Type B pancreatic cell (in vitro differentiated cells): ENCODE measurements around the gene TNFRSF11A. TPM values are rescaled to one million over a fixed set of nuclear protein-coding genes. Genes with fewer than 3 reads are reported as not detected.

Experiments used
- DNase-seq: peaks from one replicate; pipeline ENCODE4 v3.0.0; 2021; ENCODE audit warnings: mixed read lengths; ENCODE audit not compliant: unreplicated experiment; ENCODE audit errors: extremely low spot score
- H3K27ac Mint-ChIP-seq: 2 replicates; pipeline ENCODE4 v1.8.0; 2021; ENCODE audit warnings: mild to moderate bottlenecking, mixed read lengths
- H3K27me3 Mint-ChIP-seq: 2 replicates; pipeline ENCODE4 v1.8.0; 2021; ENCODE audit warnings: mixed read lengths
- H3K36me3 Mint-ChIP-seq: 2 replicates; pipeline ENCODE4 v1.8.0; 2021; ENCODE audit warnings: mixed read lengths
- H3K4me1 Mint-ChIP-seq: one replicate; pipeline ENCODE4 v1.8.0; 2021; ENCODE audit warnings: mixed read lengths; ENCODE audit not compliant: unreplicated experiment
- H3K4me3 Mint-ChIP-seq: 2 replicates; pipeline ENCODE4 v1.8.0; 2021; ENCODE audit warnings: mild to moderate bottlenecking, mixed read lengths
- H3K9me3 Mint-ChIP-seq: 2 replicates; pipeline ENCODE4 v1.8.0; 2021; ENCODE audit warnings: mixed read lengths
- CTCF ChIP-seq: fragments of 200-600 bp; sonication (generic); conservative IDR thresholded peaks from 2 replicates; pipeline ENCODE4 v1.5.0; 2021; ENCODE audit warnings: antibody characterized with exemption, mild to moderate bottlenecking
- total RNA-seq: library from RNA; stranded (reverse); gene quantifications from 2 replicates; pipeline ENCODE4 v1.2.1, GENCODE V29; 2021; ENCODE audit warnings: low replicate concordance

TNFRSF11A gene
- total RNA-seq, 1 donor from 2014 or later = 3.5 TPM

- H3K36me3 Mint-ChIP-seq = no peaks in the 10 kb centered on the region
- peaks cover 5% of the 10 kb centered on the region for H3K9me3 Mint-ChIP-seq
- peaks cover 6% of the 10 kb centered on the region for H3K27me3 Mint-ChIP-seq
- DNase-seq = no peak
- H3K4me3 Mint-ChIP-seq = no peak overlapping the region
- no peaks in the 10 kb centered on the region for H3K4me1 Mint-ChIP-seq
- no peak for TF ChIP-seq CTCF
- H3K27ac Mint-ChIP-seq = no peak overlapping the region
These were observed 64.8 kb downstream of the TNFRSF11A start for GRCh38 chr18:62389761-62390481.

DNA sequence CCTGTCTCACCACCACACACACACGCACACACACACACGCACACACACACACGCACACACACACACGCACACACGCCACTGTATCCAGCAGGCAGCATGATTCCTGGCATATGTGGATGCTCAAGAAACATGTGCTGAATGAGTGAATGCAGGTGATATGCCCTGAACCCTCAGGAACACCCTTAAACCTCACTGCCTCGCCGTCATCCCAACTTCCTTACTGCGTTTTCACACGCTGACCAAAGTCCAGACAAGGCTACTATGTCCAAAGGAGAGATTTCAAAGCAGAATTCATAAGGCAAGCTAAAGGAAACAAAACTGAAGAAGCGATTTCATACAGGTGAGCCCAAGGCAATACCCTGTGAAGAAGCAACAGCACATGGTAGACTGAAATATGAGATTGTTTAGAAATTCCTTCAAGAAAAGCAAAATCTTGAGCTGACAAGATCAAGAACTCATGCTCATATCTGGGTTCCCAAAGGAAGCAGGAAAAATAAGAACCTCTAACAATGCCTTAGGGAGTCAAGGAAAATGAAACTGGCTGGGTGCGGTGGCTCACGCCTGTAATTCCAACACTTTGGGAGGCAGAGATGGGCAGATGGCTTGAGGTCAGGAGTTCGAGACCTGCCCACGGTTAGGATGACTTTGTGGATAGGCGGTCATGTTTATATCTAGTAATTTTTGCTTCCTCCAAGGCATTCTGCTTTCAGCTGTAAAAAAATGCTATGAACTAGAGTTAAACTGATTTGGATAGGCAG, 69.1 kb downstream of the TNFRSF11A start:
- Mint-ChIP-seq H3K27me3 (peaks cover 4% of the 10 kb centered on the region), H3K4me1 (no peaks in the 10 kb centered on the region), H3K27ac (no peak overlapping the region), H3K4me3 (no peak overlapping the region), H3K36me3 (no peaks in the 10 kb centered on the region), H3K9me3 (peaks cover 5% of the 10 kb centered on the region)
- TF ChIP-seq CTCF = no peak
- no peak for DNase-seq

DNA sequence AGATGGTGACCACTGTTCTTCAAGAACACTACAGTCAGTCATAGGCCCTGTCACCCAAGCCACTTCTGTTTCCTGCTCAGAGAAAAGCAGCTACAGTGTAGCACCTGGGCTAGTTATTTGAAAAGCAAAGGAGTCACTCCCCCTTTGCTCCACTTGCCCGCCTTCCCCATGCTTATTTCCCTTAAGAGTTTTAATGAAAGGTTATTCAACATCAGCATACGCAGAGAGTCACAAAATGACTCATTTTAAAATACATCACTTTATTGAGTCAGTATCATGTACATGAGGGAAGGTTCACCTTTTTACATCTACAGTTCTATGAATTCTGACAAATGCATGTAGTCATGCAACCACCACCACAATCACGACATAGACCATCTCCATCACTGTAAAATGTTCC, 71.3 kb downstream of the TNFRSF11A start:
- no peaks in the 10 kb centered on the region for H3K9me3 Mint-ChIP-seq
- no peak overlapping the region for H3K27ac Mint-ChIP-seq
- TF ChIP-seq CTCF = no peak
- DNase-seq = no peak
- H3K27me3 Mint-ChIP-seq = no peaks in the 10 kb centered on the region
- no peaks in the 10 kb centered on the region for H3K36me3 Mint-ChIP-seq
- no peak overlapping the region for H3K4me3 Mint-ChIP-seq
- H3K4me1 Mint-ChIP-seq = no peaks in the 10 kb centered on the region

- Mint-ChIP-seq H3K27ac (no peak overlapping the region), H3K4me1 (no peaks in the 10 kb centered on the region), H3K4me3 (no peak overlapping the region), H3K27me3 (no peaks in the 10 kb centered on the region), H3K9me3 (no peaks in the 10 kb centered on the region), H3K36me3 (no peaks in the 10 kb centered on the region)
- no peak for TF ChIP-seq CTCF
- DNase-seq = no peak
These were observed 71.9 kb downstream of the TNFRSF11A start for GRCh38 chr18:62396967-62397366.

- no peak for DNase-seq
- no peak for TF ChIP-seq CTCF
- Mint-ChIP-seq H3K27me3 (no peaks in the 10 kb centered on the region), H3K9me3 (peaks cover 5% of the 10 kb centered on the region), H3K36me3 (no peaks in the 10 kb centered on the region), H3K4me3 (no peak overlapping the region), H3K4me1 (no peaks in the 10 kb centered on the region), H3K27ac (no peak overlapping the region)
These were observed 73.2 kb downstream of the TNFRSF11A start for GRCh38 chr18:62398291-62398690.
